Ramos (cell line): ENCODE measurements around the gene TRAF2.

Experiments
- in situ Hi-C: fragments of 300-500 bp; cut with MboI; formaldehyde crosslinking; loops from one replicate; pipeline ENCODE4 v1.14.3; 2022; ENCODE audit warnings: low sequenced_read_pairs; ENCODE audit not compliant: unreplicated experiment

TRAF2 gene

GRCh38 chr9:136971746-136972145 lies 85.4 kb downstream of the TRAF2 start:
- in situ Hi-C loops: no loop called here

GRCh38 chr9:136972335-136972734 lies 86.0 kb downstream of the TRAF2 start:
- in situ Hi-C loops: no loop called here

- in situ Hi-C loops: no loop called here
Measured at GRCh38 chr9:136972743-136973142, 86.4 kb downstream of the TRAF2 start.

- in situ Hi-C loops: no loop called here
Measured at GRCh38 chr9:136973618-136974617, 87.6 kb downstream of the TRAF2 start.

- in situ Hi-C loops: no loop called here
Measured at GRCh38 chr9:136974817-136975535, 88.7 kb downstream of the TRAF2 start.

GRCh38 chr9:136975644-136976043 lies 89.3 kb downstream of the TRAF2 start:
- in situ Hi-C loops: no loop called here
